ENCODE data around the gene ADGRG1.

The ADGRG1 gene

GRCh38 chr16:57685633-57686032, 57.2 kb downstream of the ADGRG1 start:
- H3K27ac ChIP-seq (ENCODE audit: low read length) = no peak overlapping the region
- H3K9ac ChIP-seq (ENCODE audit: low read depth, low read length) = no peak overlapping the region
- H3K79me2 ChIP-seq (ENCODE audit: insufficient read depth, low read length) = no peaks in the 10 kb centered on the region
- DNase-seq = no peak
- H2AFZ ChIP-seq (ENCODE audit: low read depth, low read length) = no peak overlapping the region
- H3K27me3 ChIP-seq (ENCODE audit: insufficient read depth, low read length, poor library complexity) = no peaks in the 10 kb centered on the region
- no peaks in the 10 kb centered on the region for H4K20me1 ChIP-seq (ENCODE audit: insufficient read depth, low read length)
- TF ChIP-seq CTCF (IDR thresholded peaks at IDR 0.05; ENCODE audit: borderline replicate concordance, extremely low read depth, low read length, poor library complexity, severe bottlenecking) = no peak
- no peak for TF ChIP-seq EZH2 (IDR thresholded peaks at IDR 0.05; ENCODE audit: borderline replicate concordance, low read depth, low read length, severe bottlenecking)
- no peaks in the 10 kb centered on the region for H3K36me3 ChIP-seq (ENCODE audit: insufficient read depth, low read length)
- no peak overlapping the region for H3K4me2 ChIP-seq (ENCODE audit: insufficient read depth, low read length)
- no peak overlapping the region for H3K4me3 ChIP-seq (ENCODE audit: low read depth in 1 of 2, low read length in 2 of 2)
- peaks cover 22% of the 10 kb centered on the region for H3K4me1 ChIP-seq (ENCODE audit: insufficient read depth, low read length)
- H3K9me3 ChIP-seq (ENCODE audit: insufficient read depth, low read length, severe bottlenecking) = no peaks in the 10 kb centered on the region
- no peak for ATAC-seq (ENCODE audit: insufficient read depth, low read depth)

GRCh38 chr16:57686577-57686976, 58.1 kb downstream of the ADGRG1 start:
- ATAC-seq (ENCODE audit: insufficient read depth, low read depth) (no peak), DNase-seq (no peak)
- Histone ChIP-seq H3K36me3 (ENCODE audit: insufficient read depth, low read length) (no peaks in the 10 kb centered on the region), H3K4me3 (ENCODE audit: low read depth in 1 of 2, low read length in 2 of 2) (no peak overlapping the region), H3K79me2 (ENCODE audit: insufficient read depth, low read length) (no peaks in the 10 kb centered on the region), H2AFZ (ENCODE audit: low read depth, low read length) (no peak overlapping the region), H3K9ac (ENCODE audit: low read depth, low read length) (no peak overlapping the region), H4K20me1 (ENCODE audit: insufficient read depth, low read length) (no peaks in the 10 kb centered on the region), H3K27me3 (ENCODE audit: insufficient read depth, low read length, poor library complexity) (no peaks in the 10 kb centered on the region), H3K9me3 (ENCODE audit: insufficient read depth, low read length, severe bottlenecking) (no peaks in the 10 kb centered on the region), H3K4me1 (ENCODE audit: insufficient read depth, low read length) (peaks cover 22% of the 10 kb centered on the region), H3K4me2 (ENCODE audit: insufficient read depth, low read length) (no peak overlapping the region), H3K27ac (ENCODE audit: low read length) (no peak overlapping the region)
- TF ChIP-seq EZH2 (IDR thresholded peaks at IDR 0.05; ENCODE audit: borderline replicate concordance, low read depth, low read length, severe bottlenecking) (no peak), CTCF (IDR thresholded peaks at IDR 0.05; ENCODE audit: borderline replicate concordance, extremely low read depth, low read length, poor library complexity, severe bottlenecking) (no peak)

GRCh38 chr16:57687363-57687929, 59.0 kb downstream of the ADGRG1 start:
- H3K36me3 ChIP-seq (ENCODE audit: insufficient read depth, low read length) = no peaks in the 10 kb centered on the region
- no peak for ATAC-seq (ENCODE audit: insufficient read depth, low read depth)
- H3K27ac ChIP-seq (ENCODE audit: low read length) = no peak overlapping the region

More at GRCh38 chr16:57687363-57687929, 59.0 kb downstream of the ADGRG1 start:
- no peaks in the 10 kb centered on the region for H3K9me3 ChIP-seq (ENCODE audit: insufficient read depth, low read length, severe bottlenecking)
- no peak overlapping the region for H3K4me3 ChIP-seq (ENCODE audit: low read depth in 1 of 2, low read length in 2 of 2)
- H4K20me1 ChIP-seq (ENCODE audit: insufficient read depth, low read length) = no peaks in the 10 kb centered on the region
- H3K79me2 ChIP-seq (ENCODE audit: insufficient read depth, low read length) = no peaks in the 10 kb centered on the region
- TF ChIP-seq CTCF (IDR thresholded peaks at IDR 0.05; ENCODE audit: borderline replicate concordance, extremely low read depth, low read length, poor library complexity, severe bottlenecking) (no peak), EZH2 (IDR thresholded peaks at IDR 0.05; ENCODE audit: borderline replicate concordance, low read depth, low read length, severe bottlenecking) (no peak)
- no peak overlapping the region for H2AFZ ChIP-seq (ENCODE audit: low read depth, low read length)
- H3K4me1 ChIP-seq (ENCODE audit: insufficient read depth, low read length) = peaks cover 22% of the 10 kb centered on the region
- H3K9ac ChIP-seq (ENCODE audit: low read depth, low read length) = no peak overlapping the region
- no peaks in the 10 kb centered on the region for H3K27me3 ChIP-seq (ENCODE audit: insufficient read depth, low read length, poor library complexity)
- no peak overlapping the region for H3K4me2 ChIP-seq (ENCODE audit: insufficient read depth, low read length)
- DNase-seq = no peak

Measured in DND-41 (cell line).